GM18502 (cell line): ENCODE data around the gene ZNF230.

Experiments used
- ATAC-seq: cut with Tn5 transposase; IDR thresholded peaks from one replicate; pipeline ENCODE4 v1.9.1; 2021; ENCODE audit warnings: mild to moderate bottlenecking; ENCODE audit not compliant: unreplicated experiment, poor library complexity

Gene ZNF230

GRCh38 chr19:44002566-44003460 is at the start of gene ZNF230:
Gene ZNF230, plus strand, starts transcription at chr19:44002957. Its CDS starts 4,122 bp downstream, at chr19:44007079.
- peak; percentile 93 for ATAC-seq

- no peak for ATAC-seq
These were observed 45.9 kb upstream of the ZNF230 start for GRCh38 chr19:43956827-43957226.

GRCh38 chr19:43957891-43958290 is 44.9 kb upstream of the ZNF230 start:
- ATAC-seq = no peak

DNA sequence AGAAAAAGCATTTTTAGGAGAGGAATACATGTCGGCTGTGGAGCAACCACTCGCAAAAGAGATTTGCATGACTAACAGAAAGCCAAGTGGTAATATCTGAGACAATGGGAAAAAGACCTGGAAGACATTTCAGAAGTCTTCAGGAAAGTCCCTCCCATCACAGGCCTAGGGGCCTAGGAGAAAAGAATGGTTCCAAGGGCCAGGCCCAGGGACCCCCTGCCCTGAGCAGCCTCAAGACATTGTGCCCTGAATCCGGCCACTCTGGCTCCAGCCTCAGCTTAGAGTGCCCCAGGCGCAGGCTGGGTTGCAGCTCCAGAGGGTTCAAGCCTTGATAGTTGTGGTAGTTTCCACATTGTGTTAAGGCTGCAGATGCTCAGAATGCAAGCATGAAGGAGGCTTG is 42.3 kb upstream of the ZNF230 start:
- no peak for ATAC-seq

DNA sequence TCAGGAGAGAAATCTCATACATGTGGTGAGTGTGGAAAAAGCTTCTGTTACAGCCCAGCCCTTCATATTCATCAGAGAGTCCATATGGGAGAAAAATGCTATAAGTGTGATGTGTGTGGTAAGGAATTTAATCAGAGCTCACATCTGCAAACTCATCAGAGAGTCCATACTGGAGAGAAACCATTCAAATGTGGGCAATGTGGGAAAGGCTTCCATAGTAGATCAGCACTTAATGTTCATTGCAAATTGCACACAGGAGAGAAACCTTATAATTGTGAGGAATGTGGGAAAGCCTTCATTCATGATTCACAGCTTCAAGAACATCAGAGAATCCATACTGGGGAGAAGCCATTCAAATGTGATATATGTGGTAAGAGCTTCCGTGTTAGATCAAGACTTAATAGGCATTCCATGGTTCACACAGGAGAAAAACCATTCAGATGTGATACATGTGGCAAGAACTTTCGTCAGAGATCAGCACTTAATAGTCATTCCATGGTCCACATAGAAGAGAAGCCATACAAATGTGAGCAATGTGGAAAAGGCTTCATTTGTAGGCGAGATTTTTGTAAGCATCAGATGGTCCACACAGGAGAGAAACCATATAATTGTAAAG is 36.6 kb upstream of the ZNF230 start:
- no peak for ATAC-seq

GRCh38 chr19:43976732-43977131 is 26.0 kb upstream of the ZNF230 start:
- no peak for ATAC-seq

DNA sequence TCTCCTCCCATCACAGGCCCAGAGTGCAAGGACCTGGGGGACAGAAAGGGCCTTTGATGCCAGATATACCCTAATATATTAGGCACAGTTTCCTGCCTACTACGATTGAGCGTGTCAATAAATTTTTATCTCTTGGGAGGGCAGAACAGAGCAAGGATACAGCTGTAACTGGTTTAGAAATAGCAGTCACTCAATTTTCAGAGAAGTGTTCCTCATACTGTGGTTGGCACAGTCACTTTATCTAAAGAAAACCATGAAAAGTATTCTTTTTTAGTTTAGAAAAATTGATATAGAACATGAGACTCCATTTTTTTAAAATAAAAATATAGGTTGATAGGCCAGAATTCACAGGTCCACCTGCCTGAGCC is 19.2 kb upstream of the ZNF230 start:
- ATAC-seq = no peak

DNA sequence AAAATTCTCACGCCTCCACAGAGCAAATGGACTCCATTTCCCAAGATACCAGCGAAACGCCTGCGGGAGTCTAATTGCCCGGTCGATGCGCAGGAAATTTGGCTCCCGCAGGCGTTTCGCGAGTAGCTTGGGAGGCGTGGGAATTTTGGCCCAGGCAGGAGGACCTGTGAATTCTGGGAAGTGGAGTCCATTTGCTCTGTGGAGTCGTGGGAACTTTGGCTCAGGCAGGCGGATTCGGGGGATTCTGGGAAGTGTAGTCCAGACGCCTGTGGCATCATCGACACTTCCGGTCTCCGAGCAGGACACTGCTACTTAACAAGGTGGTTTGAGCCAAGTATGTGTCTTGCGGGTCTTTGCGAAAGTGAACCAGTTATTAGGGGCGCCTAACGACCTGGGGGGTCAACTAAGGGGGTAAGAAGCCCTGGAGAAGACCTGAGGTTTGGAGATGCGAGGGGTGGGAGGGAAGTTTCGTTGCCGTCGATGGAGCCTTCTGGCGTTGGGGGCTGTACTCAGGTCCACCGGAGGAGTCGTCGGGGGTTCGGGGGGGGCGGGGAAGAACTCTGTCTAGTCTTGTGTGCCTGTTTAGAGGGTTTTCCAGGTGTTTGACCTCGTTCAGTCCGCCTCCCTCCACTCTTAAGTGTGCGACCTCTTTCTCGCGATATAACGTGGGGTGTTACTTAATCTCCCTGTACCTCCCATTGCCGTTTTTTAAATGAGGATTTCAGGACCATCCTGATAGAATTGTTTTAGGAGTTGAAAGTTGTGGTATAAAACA is 18.7 kb upstream of the ZNF230 start, which contains the start of gene ZNF155:
Gene ZNF155 (plus strand): TSS at position 277 of the 775 bp plus-strand sequence. CDS start 4,356 bp downstream, outside the sequence.
- peak; percentile 89 for ATAC-seq

GRCh38 chr19:43984687-43985000 is 18.1 kb upstream of the ZNF230 start:
- ATAC-seq = peak; percentile 25

GRCh38 chr19:43997631-43998290 is 5.0 kb upstream of the ZNF230 start:
- no peak for ATAC-seq

DNA sequence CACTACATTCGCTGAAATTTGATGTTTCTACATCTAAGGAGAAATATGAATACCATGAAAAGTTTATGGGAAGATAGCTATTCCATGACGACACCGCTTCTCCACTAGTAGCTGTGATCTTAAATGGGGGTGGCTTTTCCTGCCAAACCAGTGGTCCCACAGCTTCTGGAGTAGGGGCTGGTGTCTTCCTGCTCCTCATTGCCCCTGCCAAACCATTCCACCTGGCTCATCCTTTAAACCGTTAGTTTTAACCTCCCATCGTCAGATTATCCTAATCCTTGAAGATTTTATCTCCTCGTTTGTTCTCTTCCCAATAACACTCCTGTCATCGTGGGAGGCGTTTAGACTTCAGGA is 568 bp upstream of the ZNF230 start:
- ATAC-seq = no peak

- no peak for ATAC-seq
These were observed 778 bp downstream of the ZNF230 start for GRCh38 chr19:44003461-44004009.

- ATAC-seq = no peak
These were observed 3.2 kb downstream of the ZNF230 start for GRCh38 chr19:44005973-44006372.

DNA sequence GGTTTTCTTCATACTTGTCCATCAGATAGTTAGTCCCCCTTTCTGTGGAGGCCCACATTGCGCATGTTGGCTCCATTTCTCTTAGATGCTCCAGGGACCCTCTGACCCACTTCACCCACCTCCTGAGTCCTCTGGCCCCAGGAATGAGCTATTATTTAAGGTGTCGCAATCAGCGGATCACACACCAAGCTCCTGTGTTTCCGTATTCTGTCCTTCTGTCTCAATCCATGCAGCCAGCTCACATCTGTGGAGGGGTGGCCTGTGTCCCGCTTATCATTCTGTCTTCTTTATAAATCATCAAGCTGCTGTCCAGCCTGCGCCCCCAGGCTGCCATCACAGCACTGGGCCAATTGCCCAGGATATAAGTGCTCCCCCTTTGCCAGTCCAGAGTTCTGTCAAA is 4.7 kb downstream of the ZNF230 start:
- no peak for ATAC-seq

GRCh38 chr19:44010468-44010867 is 7.7 kb downstream of the ZNF230 start:
- no peak for ATAC-seq

GRCh38 chr19:44019498-44019897 is 16.7 kb downstream of the ZNF230 start:
- ATAC-seq = no peak

GRCh38 chr19:44021221-44021620 is 18.5 kb downstream of the ZNF230 start:
- ATAC-seq = no peak

DNA sequence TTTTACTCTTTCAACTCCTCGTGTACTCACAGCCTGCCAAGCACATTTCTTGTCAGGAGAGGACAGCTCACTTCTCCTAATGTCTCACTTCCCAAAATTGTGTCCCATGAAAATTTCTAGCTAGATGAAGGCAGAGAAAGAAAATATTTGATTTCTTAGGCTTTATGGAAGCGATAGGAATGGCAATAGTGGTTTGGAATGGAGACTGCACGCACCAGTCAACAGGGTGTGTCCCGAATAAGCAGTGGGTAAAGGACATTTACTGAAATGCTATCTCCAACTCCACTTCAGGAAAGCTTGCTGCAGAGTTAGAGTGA is 22.1 kb downstream of the ZNF230 start:
- ATAC-seq = no peak

GRCh38 chr19:44025217-44025936 is 22.6 kb downstream of the ZNF230 start, which contains the start of gene ZNF222:
Gene ZNF222, plus strand, starts transcription at chr19:44025379. Its CDS starts 58 bp downstream, at chr19:44025437.
- peak; percentile 93 for ATAC-seq

- no peak for ATAC-seq
These were observed 23.9 kb downstream of the ZNF230 start for GRCh38 chr19:44026622-44027021.
